Measurements from ENCODE around the gene BRD7. TPM values are rescaled to one million over a fixed set of nuclear protein-coding genes. Genes with fewer than 3 reads are reported as not detected.

BRD7 gene
- total and polyA plus RNA-seq, 10 of the 15 experiments (the other 5 are each of a cell fraction or from before 2014, with no cell fraction given) = 16.9 to 74.7 (median 52.0) TPM

DNA sequence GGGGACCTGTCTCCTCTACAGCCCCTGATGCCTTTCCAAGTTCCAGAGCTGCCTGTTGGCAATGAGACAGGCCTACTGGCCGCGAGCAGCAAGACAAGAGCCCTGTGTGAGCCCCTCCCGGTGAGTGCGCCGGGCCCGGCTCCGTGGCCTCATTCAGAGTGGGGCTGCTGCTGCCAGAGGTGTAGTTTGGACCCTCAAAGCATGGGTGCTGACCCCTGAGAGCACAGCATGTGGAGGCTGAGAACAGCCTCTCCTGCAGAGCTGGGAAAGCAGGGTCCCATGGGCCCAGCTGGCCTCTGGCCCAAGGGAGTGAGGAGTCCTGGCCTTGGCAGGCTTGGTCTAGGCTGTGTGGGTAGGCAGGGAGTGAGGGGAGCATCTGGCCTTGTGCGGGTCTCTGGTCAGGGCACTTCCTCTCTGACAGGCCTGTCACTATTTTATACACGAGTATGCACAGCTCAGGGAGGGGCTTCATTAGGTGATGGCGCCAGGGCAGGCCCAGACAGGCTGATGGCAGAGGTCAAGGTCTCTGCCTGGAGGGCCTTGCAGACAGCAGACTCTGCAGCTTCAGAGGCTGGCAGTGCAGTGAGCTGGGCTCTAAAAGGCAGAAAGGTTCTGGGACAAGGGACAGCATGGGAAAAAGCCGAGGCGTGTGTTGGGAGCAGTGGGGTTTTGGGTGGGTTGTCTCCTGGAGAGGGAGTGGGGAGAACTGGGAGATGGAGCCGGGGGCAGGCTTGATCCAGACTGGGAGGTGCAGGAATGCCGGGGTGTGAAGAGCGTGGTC, 59.1 kb downstream of the BRD7 start:
- RAD21 ChIA-PET (ENCODE audit: unreplicated experiment) = no interaction called here
- Histone ChIP-seq H3K9ac (ENCODE audit: control insufficient read depth, insufficient read depth, low read length) (no peak overlapping the region), H3K79me2 (ENCODE audit: control insufficient read depth, insufficient read depth, low read length) (no peaks in the 10 kb centered on the region), H3K4me2 (ENCODE audit: control insufficient read depth, insufficient read depth) (no peak overlapping the region), H3K9me3 (replicated peaks; ENCODE audit: control insufficient read depth, insufficient read depth, low read length) (no peaks in the 10 kb centered on the region), H3K4me3 (no peak overlapping the region), H2AFZ (ENCODE audit: control insufficient read depth, low read depth, low read length) (no peak overlapping the region), H4K20me1 (ENCODE audit: control insufficient read depth, insufficient read depth) (no peaks in the 10 kb centered on the region), H3K27me3 (replicated peaks in 1 of 2; ENCODE audit: control insufficient read depth in 2 of 2, insufficient read depth in 2 of 2, low read length in 1 of 2) (no peaks in the 10 kb centered on the region), H3K4me1 (ENCODE audit: control insufficient read depth, insufficient read depth, low read length) (no peaks in the 10 kb centered on the region), H3K36me3 (ENCODE audit: control insufficient read depth in 2 of 2, insufficient read depth in 2 of 2, low read length in 1 of 2) (peaks cover 18 to 19% of the 10 kb centered on the region in 2 experiments; a peak in 3 of 4 replicates), H3K27ac (ENCODE audit: control insufficient read depth, insufficient read depth) (no peak overlapping the region)
- POLR2A ChIA-PET = no interaction called here
- WGBS (ENCODE audit: insufficient coverage, insufficient replicate concordance, low lambda C conversion rate, missing lambda C conversion rate) = 90% methylated on average over 15 of the region's 15 CpGs
- no peak for TF ChIP-seq PAX5 (IDR thresholded peaks at IDR 0.05; ENCODE audit: borderline replicate concordance, low read depth, low read length)
- CTCF ChIA-PET = interaction anchor here (1.0 kb wide), 1 partner anchor 45 kb away, joined by 5 read pairs; no protein-coding TSS in a partner anchor
- SMC1A ChIA-PET (ENCODE audit: uncharacterized antibody, unreplicated experiment) = interaction anchor here (0.7 kb wide), 1 partner anchor 19 kb away, joined by 3 read pairs; no protein-coding TSS in a partner anchor
- no peak for DNase-seq (ENCODE audit: low read depth, low spot score)
- ATAC-seq = peak; percentile 36
- FAIRE-seq = no peak
- no TSS peak for BruUV-seq (replicated peaks)
- in situ Hi-C loops (cut with MboI) (no loop called here), intact Hi-C loops (cut with micrococcal nuclease; ENCODE audit: unreplicated experiment) (no loop called here)

DNA sequence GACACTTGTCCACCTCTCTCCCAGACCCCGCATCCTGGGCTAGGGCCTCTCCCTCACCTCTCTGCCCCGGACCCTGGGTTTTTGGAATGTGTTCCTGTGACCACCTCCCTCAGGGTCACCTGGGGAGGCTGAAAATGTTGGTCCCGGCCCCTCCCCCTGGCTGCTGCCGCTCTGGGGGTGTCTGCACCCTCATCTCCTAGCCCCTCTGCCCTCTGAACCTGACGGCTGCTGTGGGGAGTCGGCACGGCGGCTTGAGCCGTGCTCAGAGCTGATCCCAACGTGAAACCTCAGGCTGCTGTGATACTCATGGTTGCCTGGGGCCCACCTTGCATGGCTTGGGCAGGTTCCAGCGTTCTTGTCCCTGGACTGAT, 59.6 kb downstream of the BRD7 start:
- Histone ChIP-seq H3K27ac (ENCODE audit: control insufficient read depth, insufficient read depth) (no peak overlapping the region), H3K79me2 (ENCODE audit: control insufficient read depth, insufficient read depth, low read length) (no peaks in the 10 kb centered on the region), H3K9ac (ENCODE audit: control insufficient read depth, insufficient read depth, low read length) (no peak overlapping the region), H3K4me2 (ENCODE audit: control insufficient read depth, insufficient read depth) (no peak overlapping the region), H3K36me3 (ENCODE audit: control insufficient read depth in 2 of 2, insufficient read depth in 2 of 2, low read length in 1 of 2) (peaks cover 17 to 22% of the 10 kb centered on the region in 2 experiments; a peak in 3 of 4 replicates), H4K20me1 (ENCODE audit: control insufficient read depth, insufficient read depth) (no peaks in the 10 kb centered on the region), H3K4me3 (no peak overlapping the region), H2AFZ (ENCODE audit: control insufficient read depth, low read depth, low read length) (no peak overlapping the region), H3K27me3 (replicated peaks in 1 of 2; ENCODE audit: control insufficient read depth in 2 of 2, insufficient read depth in 2 of 2, low read length in 1 of 2) (no peaks in the 10 kb centered on the region), H3K9me3 (replicated peaks; ENCODE audit: control insufficient read depth, insufficient read depth, low read length) (no peaks in the 10 kb centered on the region), H3K4me1 (ENCODE audit: control insufficient read depth, insufficient read depth, low read length) (no peaks in the 10 kb centered on the region)
- FAIRE-seq (no peak), ATAC-seq (no peak), DNase-seq (ENCODE audit: low read depth, low spot score) (no peak)
- no TSS peak for BruUV-seq (replicated peaks)
- RAD21 ChIA-PET (ENCODE audit: unreplicated experiment) = interaction anchor here (1.4 kb wide), 1 partner anchor 35 kb away, joined by 6 read pairs; no protein-coding TSS in a partner anchor
- CTCF ChIA-PET = no interaction called here
- WGBS (ENCODE audit: insufficient coverage, insufficient replicate concordance, low lambda C conversion rate, missing lambda C conversion rate) = 85% methylated on average over 11 of the region's 11 CpGs
- POLR2A ChIA-PET = no interaction called here
- SMC1A ChIA-PET (ENCODE audit: uncharacterized antibody, unreplicated experiment) = no interaction called here
- intact Hi-C loops (cut with micrococcal nuclease; ENCODE audit: unreplicated experiment) (no loop called here), in situ Hi-C loops (cut with MboI) (no loop called here)
- TF ChIP-seq POLR2A (IDR thresholded peaks at IDR 0.05; ENCODE audit: low read depth, low read length) (peak; percentile 54; the same call in 1 of the 2 replicates), EED (IDR thresholded peaks at IDR 0.05; ENCODE audit: low read depth) (no peak)

All from GM12878 (cell line).